Measurements from ENCODE around the gene PCDHA8.
"Not testable (repeated sequence)": the region's sequence is repeated elsewhere in the genome, so short reads cannot be mapped to it uniquely, and the experiment has no call there.

The PCDHA8 gene

GRCh38 chr5:140828362-140828737, 12.6 kb upstream of the PCDHA8 start:
- DNase-seq (ENCODE audit: low read depth in 4 of 4, low spot score in 1 of 4) = no peak

GRCh38 chr5:140829511-140830501, 11.2 kb upstream of the PCDHA8 start:
- not testable (repeated sequence) for DNase-seq (ENCODE audit: low read depth in 4 of 4, low spot score in 1 of 4)

- no peak for DNase-seq (ENCODE audit: low read depth in 4 of 4, low spot score in 1 of 4)
Observed at GRCh38 chr5:140833993-140834392, 7.0 kb upstream of the PCDHA8 start, which contains the start of gene PCDHA7. Gene PCDHA7 (plus strand): TSS chr5:140834269. CDS start chr5:140834384, 115 bp downstream.

GRCh38 chr5:140834439-140835008, 6.5 kb upstream of the PCDHA8 start:
- DNase-seq (ENCODE audit: low read depth in 4 of 4, low spot score in 1 of 4) = not testable (repeated sequence)

GRCh38 chr5:140835622-140836510, 5.1 kb upstream of the PCDHA8 start:
- DNase-seq (ENCODE audit: low read depth in 4 of 4, low spot score in 1 of 4) = no peak

GRCh38 chr5:140842798-140843733, 2.1 kb downstream of the PCDHA8 start:
- no peak for DNase-seq (ENCODE audit: low read depth in 4 of 4, low spot score in 1 of 4)

- DNase-seq (ENCODE audit: low read depth in 4 of 4, low spot score in 1 of 4) = not testable (repeated sequence)
Observed at GRCh38 chr5:140848139-140849102, 7.4 kb downstream of the PCDHA8 start, which contains the start of gene PCDHA9. Gene PCDHA9 (plus strand): TSS chr5:140848382. CDS start chr5:140848496, 114 bp downstream.

- DNase-seq (ENCODE audit: low read depth in 4 of 4, low spot score in 1 of 4) = not testable (repeated sequence)
Observed at GRCh38 chr5:140849831-140850634, 9.0 kb downstream of the PCDHA8 start.

- DNase-seq (ENCODE audit: low read depth in 4 of 4, low spot score in 1 of 4) = no peak
Observed at GRCh38 chr5:140855772-140856674, 15.0 kb downstream of the PCDHA8 start, which contains the start of gene PCDHA10. Gene PCDHA10 (plus strand): TSS chr5:140855897. CDS start chr5:140856049, 152 bp downstream.

GRCh38 chr5:140857177-140857986, 16.4 kb downstream of the PCDHA8 start:
- no peak for DNase-seq (ENCODE audit: low read depth in 4 of 4, low spot score in 1 of 4)

- no peak for DNase-seq (ENCODE audit: low read depth in 4 of 4, low spot score in 1 of 4)
Observed at GRCh38 chr5:140857987-140858240, 16.9 kb downstream of the PCDHA8 start.

GRCh38 chr5:140862441-140863295, 21.7 kb downstream of the PCDHA8 start:
- DNase-seq (ENCODE audit: low read depth in 4 of 4, low spot score in 1 of 4) = no peak

- DNase-seq (ENCODE audit: low read depth in 4 of 4, low spot score in 1 of 4) = no peak
Observed at GRCh38 chr5:140868721-140869554, 28.0 kb downstream of the PCDHA8 start, which contains the start of gene PCDHA11. Gene PCDHA11 (plus strand): TSS chr5:140868957. CDS start chr5:140869104, 147 bp downstream.

GRCh38 chr5:140869555-140869886, 28.5 kb downstream of the PCDHA8 start:
- DNase-seq (ENCODE audit: low read depth in 4 of 4, low spot score in 1 of 4) = no peak

Measured in stimulated activated CD4-positive, alpha-beta T cell treated with anti-CD3 and anti-CD28 coated beads, Interleukin-1b, Interleukin-23, amount 100 ng/mL, for 24 hours (primary cell).